ENCODE data around the gene TMBIM1. TPM values are rescaled to one million over a fixed set of nuclear protein-coding genes. Genes with fewer than 3 reads are reported as not detected.
"Not testable (repeated sequence)": the region's sequence is repeated elsewhere in the genome, so short reads cannot be mapped to it uniquely, and the experiment has no call there.

Gene TMBIM1
- total RNA-seq, 2 donors from 2014 or later = 97.4 to 121 TPM

- H3K27me3 Mint-ChIP-seq; H3K4me3 Mint-ChIP-seq; H3K9me3 ChIP-seq (ENCODE audit: control insufficient read depth, low read length, poor library complexity, severe bottlenecking); H3K4me1 Mint-ChIP-seq; ATAC-seq; DNase-seq; H3K36me3 Mint-ChIP-seq (ENCODE audit: low read depth): not testable (repeated sequence)
- H3K27ac Mint-ChIP-seq = peak overlapping the region; percentile 83
Observed at GRCh38 chr2:218311541-218312266, 19.4 kb upstream of the TMBIM1 start.

- peaks cover 7% of the 10 kb centered on the region for H3K4me1 Mint-ChIP-seq
- DNase-seq = no peak
- no peak overlapping the region for H3K4me3 Mint-ChIP-seq
- no peak for ATAC-seq
- H3K27me3 Mint-ChIP-seq = peaks cover 6% of the 10 kb centered on the region
- H3K9me3 ChIP-seq (ENCODE audit: control insufficient read depth, low read length, poor library complexity, severe bottlenecking) = no peaks in the 10 kb centered on the region
- no peaks in the 10 kb centered on the region for H3K36me3 Mint-ChIP-seq (ENCODE audit: low read depth)
- peak overlapping the region; percentile 29 for H3K27ac Mint-ChIP-seq
Observed at GRCh38 chr2:218310853-218311540, 18.7 kb upstream of the TMBIM1 start.

- H3K36me3 Mint-ChIP-seq (ENCODE audit: low read depth) = no peaks in the 10 kb centered on the region
- no peak for ATAC-seq
- H3K4me3 Mint-ChIP-seq = no peak overlapping the region
- peak overlapping the region; percentile 73 for H3K27ac Mint-ChIP-seq
- peaks cover 6% of the 10 kb centered on the region for H3K27me3 Mint-ChIP-seq
- DNase-seq = no peak
- no peaks in the 10 kb centered on the region for H3K9me3 ChIP-seq (ENCODE audit: control insufficient read depth, low read length, poor library complexity, severe bottlenecking)
- H3K4me1 Mint-ChIP-seq = peaks cover 6% of the 10 kb centered on the region
Observed at GRCh38 chr2:218307415-218308090, 15.2 kb upstream of the TMBIM1 start.

- ATAC-seq (no peak), DNase-seq (no peak)
- no peak overlapping the region for H3K27ac Mint-ChIP-seq
- H3K27me3 Mint-ChIP-seq = peaks cover 6% of the 10 kb centered on the region
- H3K4me1 Mint-ChIP-seq = peaks cover 8% of the 10 kb centered on the region
- H3K36me3 Mint-ChIP-seq (ENCODE audit: low read depth) = no peaks in the 10 kb centered on the region
- no peaks in the 10 kb centered on the region for H3K9me3 ChIP-seq (ENCODE audit: control insufficient read depth, low read length, poor library complexity, severe bottlenecking)
- no peak overlapping the region for H3K4me3 Mint-ChIP-seq
Observed at GRCh38 chr2:218306184-218306920, 14.0 kb upstream of the TMBIM1 start.

- no peaks in the 10 kb centered on the region for H3K36me3 Mint-ChIP-seq (ENCODE audit: low read depth)
- no peak overlapping the region for H3K27ac Mint-ChIP-seq
- H3K4me1 Mint-ChIP-seq = peaks cover 11% of the 10 kb centered on the region
Observed at GRCh38 chr2:218305383-218305782, 13.1 kb upstream of the TMBIM1 start.

GRCh38 chr2:218301176-218301819 lies 9.0 kb upstream of the TMBIM1 start:
- ATAC-seq (peak; percentile 96), DNase-seq (peak; percentile 60 to 86 (median 71))
- Mint-ChIP-seq H3K4me1 (peaks cover 12% of the 10 kb centered on the region), H3K27me3 (no peaks in the 10 kb centered on the region), H3K36me3 (ENCODE audit: low read depth) (no peaks in the 10 kb centered on the region), H3K4me3 (no peak overlapping the region), H3K27ac (peak overlapping the region; percentile 89)
- H3K9me3 ChIP-seq (ENCODE audit: control insufficient read depth, low read length, poor library complexity, severe bottlenecking) = no peaks in the 10 kb centered on the region

More at GRCh38 chr2:218305383-218305782, 13.1 kb upstream of the TMBIM1 start:
- DNase-seq (no peak), ATAC-seq (no peak)
- H3K9me3 ChIP-seq (ENCODE audit: control insufficient read depth, low read length, poor library complexity, severe bottlenecking) = no peaks in the 10 kb centered on the region
- H3K4me3 Mint-ChIP-seq = no peak overlapping the region
- peaks cover 6% of the 10 kb centered on the region for H3K27me3 Mint-ChIP-seq

- H3K27me3 Mint-ChIP-seq = no peaks in the 10 kb centered on the region
- ATAC-seq (no peak), DNase-seq (no peak)
- peaks cover 10% of the 10 kb centered on the region for H3K4me1 Mint-ChIP-seq
- H3K9me3 ChIP-seq (ENCODE audit: control insufficient read depth, low read length, poor library complexity, severe bottlenecking) = no peaks in the 10 kb centered on the region
- H3K4me3 Mint-ChIP-seq = no peak overlapping the region
- H3K36me3 Mint-ChIP-seq (ENCODE audit: low read depth) = no peaks in the 10 kb centered on the region
- no peak overlapping the region for H3K27ac Mint-ChIP-seq
Observed at GRCh38 chr2:218300141-218300540, 7.8 kb upstream of the TMBIM1 start.

GRCh38 chr2:218298314-218298875 lies 6.1 kb upstream of the TMBIM1 start:
- H3K27ac Mint-ChIP-seq = no peak overlapping the region

GRCh38 chr2:218296847-218297246 lies 4.5 kb upstream of the TMBIM1 start:
- H3K9me3 ChIP-seq (ENCODE audit: control insufficient read depth, low read length, poor library complexity, severe bottlenecking) = no peaks in the 10 kb centered on the region
- Mint-ChIP-seq H3K4me3 (no peak overlapping the region), H3K36me3 (ENCODE audit: low read depth) (no peaks in the 10 kb centered on the region), H3K27me3 (no peaks in the 10 kb centered on the region), H3K27ac (no peak overlapping the region), H3K4me1 (peaks cover 25% of the 10 kb centered on the region)
- DNase-seq = no peak
- no peak for ATAC-seq

More at GRCh38 chr2:218298314-218298875, 6.1 kb upstream of the TMBIM1 start:
- Mint-ChIP-seq H3K4me1 (peaks cover 20% of the 10 kb centered on the region), H3K4me3 (no peak overlapping the region), H3K27me3 (no peaks in the 10 kb centered on the region), H3K36me3 (ENCODE audit: low read depth) (no peaks in the 10 kb centered on the region)
- ATAC-seq (no peak), DNase-seq (no peak)
- no peaks in the 10 kb centered on the region for H3K9me3 ChIP-seq (ENCODE audit: control insufficient read depth, low read length, poor library complexity, severe bottlenecking)

- no peak overlapping the region for H3K27ac Mint-ChIP-seq
- ATAC-seq (no peak), DNase-seq (no peak)
- no peaks in the 10 kb centered on the region for H3K36me3 Mint-ChIP-seq (ENCODE audit: low read depth)
- peaks cover 21% of the 10 kb centered on the region for H3K4me1 Mint-ChIP-seq
- H3K27me3 Mint-ChIP-seq = no peaks in the 10 kb centered on the region
- no peak overlapping the region for H3K4me3 Mint-ChIP-seq
- H3K9me3 ChIP-seq (ENCODE audit: control insufficient read depth, low read length, poor library complexity, severe bottlenecking) = no peaks in the 10 kb centered on the region
Observed at GRCh38 chr2:218296200-218296599, 3.9 kb upstream of the TMBIM1 start.

- ATAC-seq (no peak), DNase-seq (no peak)
- H3K27me3 Mint-ChIP-seq = no peaks in the 10 kb centered on the region
- H3K4me3 Mint-ChIP-seq = no peak overlapping the region
- H3K9me3 ChIP-seq (ENCODE audit: control insufficient read depth, low read length, poor library complexity, severe bottlenecking) = no peaks in the 10 kb centered on the region
- no peaks in the 10 kb centered on the region for H3K36me3 Mint-ChIP-seq (ENCODE audit: low read depth)
- H3K4me1 Mint-ChIP-seq = peaks cover 29% of the 10 kb centered on the region
- no peak overlapping the region for H3K27ac Mint-ChIP-seq
Observed at GRCh38 chr2:218295029-218295428, 2.7 kb upstream of the TMBIM1 start.

- H3K27me3 Mint-ChIP-seq = no peaks in the 10 kb centered on the region
- peak overlapping the region; percentile 62 for H3K27ac Mint-ChIP-seq
- no peak for ATAC-seq
- no peaks in the 10 kb centered on the region for H3K36me3 Mint-ChIP-seq (ENCODE audit: low read depth)
- no peaks in the 10 kb centered on the region for H3K9me3 ChIP-seq (ENCODE audit: control insufficient read depth, low read length, poor library complexity, severe bottlenecking)
- no peak overlapping the region for H3K4me3 Mint-ChIP-seq
- H3K4me1 Mint-ChIP-seq = peaks cover 34% of the 10 kb centered on the region
- no peak for DNase-seq
Observed at GRCh38 chr2:218294430-218295022, 2.2 kb upstream of the TMBIM1 start.
